ENCODE data around the gene RFX2. TPM values are rescaled to one million over a fixed set of nuclear protein-coding genes. Genes with fewer than 3 reads are reported as not detected.
"Not testable (repeated sequence)": the region's sequence is repeated elsewhere in the genome, so short reads cannot be mapped to it uniquely, and the experiment has no call there.

The RFX2 gene
- total RNA-seq, 1 donor, result 10.7 TPM

DNA sequence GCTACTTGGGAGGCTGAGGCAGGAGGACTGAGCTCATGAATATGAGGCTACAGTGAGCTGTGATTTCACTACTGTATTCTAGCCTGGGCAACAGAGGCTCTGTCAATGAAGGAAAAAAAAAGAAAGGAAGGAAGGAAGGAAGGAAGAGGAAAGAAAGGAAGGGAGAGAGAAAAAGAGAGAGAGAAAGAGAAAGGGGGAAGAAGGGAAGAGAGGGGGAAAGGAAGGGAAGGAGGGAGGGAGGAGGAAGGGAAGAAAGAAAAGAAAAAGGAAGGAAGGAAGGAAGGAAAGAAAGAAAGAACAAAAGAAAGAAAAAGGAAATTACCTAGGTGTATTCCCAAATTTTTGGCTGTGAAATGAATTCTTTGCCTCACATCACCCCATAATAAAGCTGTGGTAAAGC lies 7.2 kb upstream of the RFX2 start:
- no peak overlapping the region for H3K4me3 ChIP-seq (ENCODE audit: low read depth, low read length)
- TF ChIP-seq, protein P1, sequence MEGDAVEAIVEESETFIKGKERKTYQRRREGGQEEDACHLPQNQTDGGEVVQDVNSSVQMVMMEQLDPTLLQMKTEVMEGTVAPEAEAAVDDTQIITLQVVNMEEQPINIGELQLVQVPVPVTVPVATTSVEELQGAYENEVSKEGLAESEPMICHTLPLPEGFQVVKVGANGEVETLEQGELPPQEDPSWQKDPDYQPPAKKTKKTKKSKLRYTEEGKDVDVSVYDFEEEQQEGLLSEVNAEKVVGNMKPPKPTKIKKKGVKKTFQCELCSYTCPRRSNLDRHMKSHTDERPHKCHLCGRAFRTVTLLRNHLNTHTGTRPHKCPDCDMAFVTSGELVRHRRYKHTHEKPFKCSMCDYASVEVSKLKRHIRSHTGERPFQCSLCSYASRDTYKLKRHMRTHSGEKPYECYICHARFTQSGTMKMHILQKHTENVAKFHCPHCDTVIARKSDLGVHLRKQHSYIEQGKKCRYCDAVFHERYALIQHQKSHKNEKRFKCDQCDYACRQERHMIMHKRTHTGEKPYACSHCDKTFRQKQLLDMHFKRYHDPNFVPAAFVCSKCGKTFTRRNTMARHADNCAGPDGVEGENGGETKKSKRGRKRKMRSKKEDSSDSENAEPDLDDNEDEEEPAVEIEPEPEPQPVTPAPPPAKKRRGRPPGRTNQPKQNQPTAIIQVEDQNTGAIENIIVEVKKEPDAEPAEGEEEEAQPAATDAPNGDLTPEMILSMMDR (IDR thresholded peaks at IDR 0.05; ENCODE audit: insufficient read depth, low read length), result no peak
- DNase-seq (ENCODE audit: low read depth), result no peak

DNA sequence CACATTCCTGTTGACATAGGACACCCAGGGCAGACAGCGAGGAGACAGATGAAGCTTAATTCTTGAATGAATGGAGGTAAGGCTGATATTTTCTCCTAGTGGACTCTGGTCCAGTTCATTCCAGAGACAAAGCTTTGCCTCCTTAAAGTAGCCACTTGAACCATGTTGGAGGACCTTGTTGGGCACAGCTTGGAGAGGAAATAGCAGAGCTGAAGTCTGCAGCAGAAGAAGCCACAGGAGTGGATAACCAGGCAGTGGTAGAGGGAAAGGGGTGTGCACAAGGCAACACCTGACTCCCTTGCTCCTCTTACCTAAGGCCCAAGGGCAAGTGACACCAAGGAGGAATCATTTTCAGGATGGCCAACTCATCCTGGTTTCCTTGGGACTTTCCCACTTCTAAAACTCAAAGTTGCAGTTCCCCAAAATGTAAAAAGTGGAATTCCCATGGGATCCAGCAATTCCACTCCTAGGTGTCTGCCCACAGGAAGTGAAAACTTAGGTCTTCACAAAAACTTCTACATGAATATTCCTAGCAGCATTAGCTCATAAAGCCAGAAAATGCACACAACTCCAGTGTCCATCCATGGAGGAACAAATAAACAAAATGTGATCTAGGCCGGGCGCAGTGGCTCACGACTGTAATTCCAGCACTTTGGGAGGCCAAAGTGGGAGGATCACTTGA lies 6.6 kb upstream of the RFX2 start:
- no peak for DNase-seq (ENCODE audit: low read depth)
- no peak overlapping the region for H3K4me3 ChIP-seq (ENCODE audit: low read depth, low read length)

DNA sequence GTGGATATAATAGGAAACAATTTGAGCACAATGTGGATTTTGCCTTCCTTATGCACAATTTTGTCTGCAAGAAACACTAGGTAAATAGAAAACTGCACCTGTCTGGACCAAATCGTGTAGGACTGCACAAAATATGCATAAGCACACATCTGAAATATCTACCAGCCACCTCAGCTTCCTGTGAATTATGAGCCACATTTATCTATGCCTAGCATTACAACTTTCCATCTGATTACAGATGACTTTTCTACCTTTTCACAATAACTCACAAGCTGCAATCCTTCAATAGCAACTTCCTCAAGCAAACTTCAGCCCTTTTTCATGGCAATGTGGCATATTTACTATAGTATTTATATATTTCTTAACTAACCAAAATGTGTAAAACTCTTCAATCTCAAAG lies 5.7 kb upstream of the RFX2 start:
- TF ChIP-seq, protein P1 (IDR thresholded peaks at IDR 0.05; ENCODE audit: insufficient read depth, low read length), result no peak
- DNase-seq (ENCODE audit: low read depth), result no peak
- no peak overlapping the region for H3K4me3 ChIP-seq (ENCODE audit: low read depth, low read length)

More for the DNA sequence above, 6.6 kb upstream of the RFX2 start:
- TF ChIP-seq, protein P1 (IDR thresholded peaks at IDR 0.05; ENCODE audit: insufficient read depth, low read length), result no peak

DNA sequence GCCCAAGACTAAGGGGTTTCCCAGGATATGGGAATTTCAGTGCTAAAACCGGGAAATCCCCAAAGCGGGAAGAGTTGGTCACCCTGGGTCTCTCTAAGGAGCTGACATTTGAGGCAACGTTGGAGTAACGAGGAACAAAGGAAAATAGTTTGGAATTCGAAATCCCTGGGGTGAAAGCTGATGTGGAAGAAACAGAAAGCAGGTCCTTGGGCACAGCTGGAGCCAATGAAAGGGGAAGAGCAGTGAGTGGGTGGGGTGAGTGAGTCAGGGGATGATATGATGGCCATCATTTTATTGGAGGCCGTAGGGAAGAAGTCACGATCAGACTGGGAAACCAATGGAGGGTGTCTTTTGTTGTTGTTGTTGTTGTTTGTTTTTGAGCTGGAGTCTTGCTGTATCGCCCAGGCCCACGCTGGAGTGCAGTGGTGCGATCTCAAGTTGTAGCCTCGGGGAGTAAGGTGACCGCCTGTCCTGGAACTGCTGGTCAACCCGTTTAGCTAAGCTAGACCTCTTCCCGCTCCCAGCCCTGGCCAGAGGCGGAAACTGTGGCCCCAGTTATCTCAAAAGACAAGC lies 3.4 kb upstream of the RFX2 start:
- no peak for DNase-seq (ENCODE audit: low read depth)
- TF ChIP-seq, protein P1 (IDR thresholded peaks at IDR 0.05; ENCODE audit: insufficient read depth, low read length), result no peak
- no peak overlapping the region for H3K4me3 ChIP-seq (ENCODE audit: low read depth, low read length)

DNA sequence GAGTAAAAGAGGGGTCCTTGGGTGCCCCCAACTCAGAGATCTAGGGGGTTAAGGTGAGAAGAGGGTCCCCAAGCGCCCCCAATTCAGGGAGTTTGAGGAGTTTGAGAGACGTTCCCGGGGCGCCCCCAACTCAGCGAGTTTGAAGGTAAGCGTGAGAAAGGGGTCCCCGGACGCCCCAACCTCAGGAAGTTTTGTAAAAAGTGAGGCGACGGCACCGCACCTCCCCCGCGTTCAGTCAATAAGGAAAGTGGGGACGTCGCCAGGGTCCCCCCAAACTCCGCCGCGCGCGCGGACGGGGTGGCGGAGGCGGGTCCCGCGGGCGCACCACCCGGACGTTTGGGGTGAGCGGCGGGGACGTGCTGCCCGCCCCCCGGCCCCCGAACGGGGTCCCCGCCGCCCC lies 353 bp downstream of the RFX2 start:
- peak overlapping the region; percentile 79 for H3K4me3 ChIP-seq (ENCODE audit: low read depth, low read length)
- TF ChIP-seq, protein P1 (IDR thresholded peaks at IDR 0.05; ENCODE audit: insufficient read depth, low read length), result no peak
- DNase-seq (ENCODE audit: low read depth), result no peak

DNA sequence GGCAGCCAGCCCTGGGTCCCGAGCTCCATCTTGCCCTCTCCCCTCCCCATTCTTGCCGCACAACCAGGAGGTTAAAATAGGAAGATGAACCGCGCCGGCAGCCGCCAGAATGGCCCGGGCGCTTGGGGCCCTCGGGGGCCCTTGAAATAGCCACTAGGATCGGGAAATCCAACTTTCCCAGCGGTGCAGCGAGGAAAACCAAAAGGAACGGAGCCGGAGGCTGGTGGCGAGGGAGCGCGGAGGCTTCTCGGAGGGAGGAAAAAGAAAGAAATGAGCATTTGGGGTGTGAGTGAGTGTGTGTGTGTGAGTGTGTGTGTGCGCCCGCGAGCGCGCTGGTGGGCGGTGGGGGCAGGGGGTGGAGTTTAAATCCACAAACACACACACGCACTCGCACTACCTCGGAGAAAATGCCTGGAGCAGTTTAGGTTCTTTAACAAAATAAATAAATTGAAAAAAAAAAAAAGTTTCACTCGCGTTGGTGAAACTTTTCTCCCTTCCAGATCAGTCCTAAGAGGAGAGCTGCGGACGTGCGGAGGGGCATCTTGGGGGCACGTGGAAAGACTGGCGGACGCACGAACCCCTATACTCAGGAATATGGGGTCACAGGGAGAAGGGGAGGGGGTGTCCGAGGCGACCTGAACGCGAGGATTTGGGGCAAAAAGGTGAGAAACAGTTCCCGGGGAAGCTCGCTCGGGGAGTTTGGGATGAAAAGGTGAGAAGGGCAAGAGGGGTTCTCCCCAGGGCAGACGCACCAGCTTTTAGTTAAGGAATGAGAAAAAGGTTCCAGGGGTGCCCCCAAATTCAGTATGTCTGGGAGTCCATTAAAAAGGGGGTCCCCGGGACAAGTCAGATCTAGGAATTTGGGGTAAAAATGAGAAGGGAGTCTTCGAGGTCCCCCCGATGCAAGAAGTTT lies 1.3 kb downstream of the RFX2 start:
- peak; percentile 87 for DNase-seq (ENCODE audit: low read depth)
- H3K4me3 ChIP-seq (ENCODE audit: low read depth, low read length), result peak overlapping the region; percentile 79
- TF ChIP-seq, protein P1 (IDR thresholded peaks at IDR 0.05; ENCODE audit: insufficient read depth, low read length), result no peak

DNA sequence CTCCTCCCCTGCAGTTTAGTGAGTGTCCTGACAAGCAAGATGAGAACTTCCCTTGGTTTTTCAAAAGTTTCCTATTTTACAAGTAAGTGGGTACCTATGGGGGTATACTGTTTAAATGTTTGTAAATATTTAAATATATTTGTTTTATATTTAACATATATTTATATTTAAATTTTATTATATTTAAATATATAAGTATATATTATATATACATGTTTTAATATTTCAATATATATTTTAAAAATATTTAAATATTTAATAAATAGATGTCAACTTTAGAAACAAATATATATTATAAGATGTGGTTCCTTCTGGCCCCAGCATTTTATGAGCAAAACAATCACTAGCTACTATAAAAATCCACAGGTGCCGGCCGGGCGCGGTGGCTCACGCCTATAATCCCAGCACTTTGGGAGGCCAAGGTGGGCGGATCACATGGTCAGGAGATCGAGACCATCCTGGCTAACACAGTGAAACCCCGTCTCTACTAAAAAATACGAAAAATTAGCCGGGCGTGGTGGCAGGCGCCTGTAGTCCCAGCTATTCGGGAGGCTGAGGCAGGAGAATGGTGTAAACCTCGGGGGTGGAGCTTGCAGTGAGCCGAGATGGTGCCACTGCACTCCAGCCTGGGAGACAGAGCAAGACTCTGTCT lies 3.5 kb downstream of the RFX2 start:
- H3K4me3 ChIP-seq (ENCODE audit: low read depth, low read length); DNase-seq (ENCODE audit: low read depth): not testable (repeated sequence)

Data from fibroblast of the aortic adventitia (primary cell).